Measurements from ENCODE around the gene CREBBP.
"Not testable (repeated sequence)": the region's sequence is repeated elsewhere in the genome, so short reads cannot be mapped to it uniquely, and the experiment has no call there.

Gene CREBBP

GRCh38 chr16:3715430-3715829 lies 165.1 kb downstream of the CREBBP start:
- no peak for DNase-seq (ENCODE audit: low read depth in 2 of 2)

GRCh38 chr16:3714378-3714777 lies 166.1 kb downstream of the CREBBP start:
- not testable (repeated sequence) for DNase-seq (ENCODE audit: low read depth in 2 of 2)

- DNase-seq (ENCODE audit: low read depth in 2 of 2), result no peak
Measured at GRCh38 chr16:3713587-3714242, 166.8 kb downstream of the CREBBP start.

GRCh38 chr16:3712861-3713372 lies 167.6 kb downstream of the CREBBP start:
- DNase-seq (ENCODE audit: low read depth in 2 of 2), result no peak

- DNase-seq (ENCODE audit: low read depth in 2 of 2), result no peak
Measured at GRCh38 chr16:3706253-3707012, 174.1 kb downstream of the CREBBP start.

GRCh38 chr16:3702082-3702481 lies 178.4 kb downstream of the CREBBP start:
- no peak for DNase-seq (ENCODE audit: low read depth in 2 of 2)

GRCh38 chr16:3701531-3701930 lies 179.0 kb downstream of the CREBBP start:
- DNase-seq (ENCODE audit: low read depth in 2 of 2), result no peak

GRCh38 chr16:3698941-3699340 lies 181.6 kb downstream of the CREBBP start:
- no peak for DNase-seq (ENCODE audit: low read depth in 2 of 2)

GRCh38 chr16:3696425-3697218 lies 183.9 kb downstream of the CREBBP start:
- DNase-seq (ENCODE audit: low read depth in 2 of 2), result no peak

- DNase-seq (ENCODE audit: low read depth in 2 of 2), result no peak
Measured at GRCh38 chr16:3695610-3696369, 184.7 kb downstream of the CREBBP start.

- DNase-seq (ENCODE audit: low read depth in 2 of 2), result no peak
Measured at GRCh38 chr16:3694051-3694450, 186.5 kb downstream of the CREBBP start.

GRCh38 chr16:3691761-3692160 lies 188.8 kb downstream of the CREBBP start:
- no peak for DNase-seq (ENCODE audit: low read depth in 2 of 2)

GRCh38 chr16:3690980-3691720 lies 189.4 kb downstream of the CREBBP start:
- no peak for DNase-seq (ENCODE audit: low read depth in 2 of 2)

- peak; percentile 65 to 71 for DNase-seq (ENCODE audit: low read depth in 2 of 2)
Measured at GRCh38 chr16:3690470-3690928, 190.0 kb downstream of the CREBBP start.

GRCh38 chr16:3689731-3690130 lies 190.8 kb downstream of the CREBBP start:
- DNase-seq (ENCODE audit: low read depth in 2 of 2), result no peak

GRCh38 chr16:3687792-3688191 lies 192.7 kb downstream of the CREBBP start:
- no peak for DNase-seq (ENCODE audit: low read depth in 2 of 2)

- no peak for DNase-seq (ENCODE audit: low read depth in 2 of 2)
Measured at GRCh38 chr16:3687021-3687420, 193.5 kb downstream of the CREBBP start.

GRCh38 chr16:3681206-3681605 lies 199.3 kb downstream of the CREBBP start:
- no peak for DNase-seq (ENCODE audit: low read depth in 2 of 2)

- no peak for DNase-seq (ENCODE audit: low read depth in 2 of 2)
Measured at GRCh38 chr16:3677994-3678393, 202.5 kb downstream of the CREBBP start.

- no peak for DNase-seq (ENCODE audit: low read depth in 2 of 2)
Measured at GRCh38 chr16:3675601-3676130, 204.8 kb downstream of the CREBBP start.
